Lung (tissue), 12 donors: ENCODE measurements around the gene BIN1. TPM values are rescaled to one million over a fixed set of nuclear protein-coding genes. Genes with fewer than 3 reads are reported as not detected.
A peak's percentile ranks its signal among the peaks of the same experiment; 100 is the strongest.

Experiments used
- ATAC-seq: fragments of 200-7000 bp; cut with Tn5 transposase; one replicate; pipeline ENCODE4 v1.9.1; 2020; ENCODE audit warnings: moderate number of reproducible peaks; ENCODE audit not compliant: insufficient read depth, low FRiP score
- DNase-seq, 3 donors: peaks; one replicate each; pipeline ENCODE4 v3.0.0-alpha.2; 2013 to 2017
- H3K27ac ChIP-seq, 2 donors: one replicate each; pipeline ENCODE4 v1.5.1; 2013; ENCODE audit warnings: mild to moderate bottlenecking in 2 of 2, moderate library complexity in 2 of 2, control low read depth in 1 of 2, inconsistent platforms in 1 of 2, low read depth in 1 of 2, low read length in 1 of 2
- H3K27me3 ChIP-seq, 3 donors: one replicate each; pipeline ENCODE4 v1.5.1; 2013; ENCODE audit warnings: low read length in 2 of 3; ENCODE audit not compliant: control insufficient read depth in 3 of 3, insufficient read depth in 3 of 3
- H3K36me3 ChIP-seq, 4 donors: one replicate each; pipeline ENCODE4 v1.5.1; 2013; ENCODE audit warnings: low read length in 4 of 4, mild to moderate bottlenecking in 1 of 4, moderate library complexity in 1 of 4; ENCODE audit not compliant: control insufficient read depth in 4 of 4, insufficient read depth in 4 of 4
- H3K4me1 ChIP-seq, 5 donors: one replicate each; pipeline ENCODE4 v1.5.1; 2013; ENCODE audit warnings: low read length in 5 of 5, mild to moderate bottlenecking in 2 of 5, moderate library complexity in 1 of 5; ENCODE audit not compliant: control insufficient read depth in 5 of 5, insufficient read depth in 5 of 5
- H3K4me3 ChIP-seq: one replicate; pipeline ENCODE4 v1.5.1; 2013; ENCODE audit warnings: mild to moderate bottlenecking, control low read depth, moderate library complexity
- H3K9ac ChIP-seq, 2 donors: one replicate each; pipeline ENCODE4 v1.5.1; 2013; ENCODE audit warnings: low read length in 2 of 2, control low read depth in 1 of 2; ENCODE audit not compliant: insufficient read depth in 1 of 2
- H3K9me3 ChIP-seq, 4 donors: one replicate each; pipeline ENCODE4 v1.5.1; 2013; ENCODE audit warnings: low read length in 3 of 4, mild to moderate bottlenecking in 1 of 4, moderate library complexity in 1 of 4; ENCODE audit not compliant: control insufficient read depth in 4 of 4, insufficient read depth in 3 of 4
- WGBS, 2 donors: extraction: QIAGEN DNeasy Blood & Tissue Kit; methylation state at CpG; one replicate each; pipeline ENCODE4 v1.1.7; 2013; 5-methylcytosine and 5-hydroxymethylcytosine counted together
- polyA plus RNA-seq, 2 donors: library from polyadenylated mRNA; stranded (reverse); fragments of 200-250 nt; gene quantifications; one replicate each; pipeline ENCODE4 v1.2.1, GENCODE V29; 2013
- total RNA-seq, 2 donors: library from RNA; depleted of rRNA in 1 of 2; stranded (reverse); fragments of >200 nt in 1 of 2; gene quantifications; one replicate each; pipeline ENCODE4 v1.2.1, GENCODE V29; 2014 to 2021
- TF ChIP-seq, protein P1 (sequence below): IDR thresholded peaks from 2 replicates; pipeline ENCODE4 v1.5.1; 2012; ENCODE audit warnings: mild to moderate bottlenecking; ENCODE audit errors: control extremely low read depth, extremely low read depth
- donor health status: control.
- donor health status: control.
- donor health status: Bipolar disorder and iron deficiency.
- donor health status: healthy.
- donor health status: DM: yes; HTN: yes; CAD: no.

Gene BIN1
- total and polyA plus RNA-seq, 4 donors = 28.8 to 41.7 (median 36.2) TPM

DNA sequence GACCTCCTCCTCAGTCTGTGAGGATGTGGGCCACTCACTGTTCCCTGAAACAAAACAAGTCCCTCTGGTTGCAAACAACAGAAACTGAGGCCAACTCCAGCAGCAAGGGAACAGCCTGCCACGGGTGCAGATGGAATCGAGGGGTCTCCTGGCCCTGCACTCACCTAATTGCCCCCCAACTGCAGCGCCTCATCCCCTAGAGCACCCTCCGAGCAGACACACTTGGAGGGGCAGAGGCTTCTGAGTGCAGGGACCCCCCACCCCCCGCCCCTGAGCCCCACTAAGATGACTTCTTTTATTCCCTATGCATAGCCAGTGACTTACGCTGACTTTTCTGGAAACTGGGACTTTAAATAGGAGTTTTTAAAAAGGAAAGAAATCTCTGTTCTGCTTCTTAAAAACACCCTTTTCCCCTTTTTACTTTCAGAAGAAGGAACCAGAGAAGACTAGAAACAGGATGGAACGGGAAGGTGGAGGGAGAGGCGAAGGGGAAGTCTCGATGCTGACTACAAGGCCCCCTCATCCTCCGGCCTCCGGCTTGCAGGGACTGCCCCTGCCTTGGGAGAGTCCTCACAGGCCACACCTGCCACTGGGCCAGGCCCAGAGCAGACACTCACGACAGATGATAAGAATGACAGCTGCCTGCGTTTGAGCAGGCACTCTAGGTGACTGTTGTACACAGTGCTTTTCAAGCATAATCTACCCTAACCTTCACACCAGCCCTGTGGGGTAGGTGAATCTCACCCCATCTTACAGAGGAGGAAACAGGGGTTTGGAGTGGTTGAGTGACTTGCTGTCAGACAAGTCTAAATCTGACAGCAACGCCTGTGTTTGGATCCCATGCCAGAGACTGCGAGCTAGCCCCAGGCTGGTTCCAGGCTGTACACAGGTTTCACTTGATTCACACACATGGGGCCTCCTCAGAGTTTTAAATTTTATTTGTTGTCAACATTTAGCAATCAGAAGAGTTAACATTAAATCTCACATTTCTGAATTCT lies 28.2 kb upstream of the BIN1 start:
- Histone ChIP-seq H3K9me3 (no peaks in the 10 kb centered on the region), H3K9ac (no peak overlapping the region), H3K27me3 (no peaks in the 10 kb centered on the region), H3K4me1 (peaks cover 0 to 2% (median 0%) of the 10 kb centered on the region in 5 donors), H3K4me3 (no peak overlapping the region), H3K36me3 (no peaks in the 10 kb centered on the region), H3K27ac (no peak overlapping the region)
- TF ChIP-seq, protein P1, sequence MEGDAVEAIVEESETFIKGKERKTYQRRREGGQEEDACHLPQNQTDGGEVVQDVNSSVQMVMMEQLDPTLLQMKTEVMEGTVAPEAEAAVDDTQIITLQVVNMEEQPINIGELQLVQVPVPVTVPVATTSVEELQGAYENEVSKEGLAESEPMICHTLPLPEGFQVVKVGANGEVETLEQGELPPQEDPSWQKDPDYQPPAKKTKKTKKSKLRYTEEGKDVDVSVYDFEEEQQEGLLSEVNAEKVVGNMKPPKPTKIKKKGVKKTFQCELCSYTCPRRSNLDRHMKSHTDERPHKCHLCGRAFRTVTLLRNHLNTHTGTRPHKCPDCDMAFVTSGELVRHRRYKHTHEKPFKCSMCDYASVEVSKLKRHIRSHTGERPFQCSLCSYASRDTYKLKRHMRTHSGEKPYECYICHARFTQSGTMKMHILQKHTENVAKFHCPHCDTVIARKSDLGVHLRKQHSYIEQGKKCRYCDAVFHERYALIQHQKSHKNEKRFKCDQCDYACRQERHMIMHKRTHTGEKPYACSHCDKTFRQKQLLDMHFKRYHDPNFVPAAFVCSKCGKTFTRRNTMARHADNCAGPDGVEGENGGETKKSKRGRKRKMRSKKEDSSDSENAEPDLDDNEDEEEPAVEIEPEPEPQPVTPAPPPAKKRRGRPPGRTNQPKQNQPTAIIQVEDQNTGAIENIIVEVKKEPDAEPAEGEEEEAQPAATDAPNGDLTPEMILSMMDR = no peak
- ATAC-seq = peak; percentile 12
- WGBS, 2 donors = 56 to 68% methylated on average over 15 of the region's 15 CpGs
- no peak for DNase-seq

DNA sequence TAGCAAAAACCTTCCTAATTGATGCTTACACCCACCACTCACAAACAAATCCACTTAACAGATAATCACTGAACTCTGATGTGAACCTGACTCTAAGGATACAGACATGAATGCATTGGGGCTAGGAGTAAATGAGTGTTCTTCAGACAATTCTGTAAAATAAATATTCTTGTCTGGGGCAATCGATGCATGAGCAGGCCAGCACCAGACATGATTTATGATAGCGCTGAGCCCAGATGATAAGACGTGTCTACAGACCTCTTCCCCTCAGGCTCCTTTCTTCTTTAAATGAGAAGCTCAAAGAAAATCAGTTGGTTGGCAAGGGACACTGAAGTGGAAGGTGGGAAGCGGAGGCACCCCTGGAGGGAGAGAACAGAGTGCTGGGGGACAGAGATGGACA lies 27.3 kb upstream of the BIN1 start:
- ATAC-seq = no peak
- H3K4me1 ChIP-seq = peaks cover 0 to 2% (median 0%) of the 10 kb centered on the region in 5 donors
- no peaks in the 10 kb centered on the region for H3K9me3 ChIP-seq
- H3K27me3 ChIP-seq = no peaks in the 10 kb centered on the region
- no peak for DNase-seq
- H3K9ac ChIP-seq = no peak overlapping the region
- H3K36me3 ChIP-seq = no peaks in the 10 kb centered on the region
- WGBS, 2 donors = 80 to 82% methylated on average over 4 of the region's 4 CpGs
- H3K4me3 ChIP-seq = no peak overlapping the region
- H3K27ac ChIP-seq = no peak overlapping the region
- TF ChIP-seq, protein P1 = no peak

DNA sequence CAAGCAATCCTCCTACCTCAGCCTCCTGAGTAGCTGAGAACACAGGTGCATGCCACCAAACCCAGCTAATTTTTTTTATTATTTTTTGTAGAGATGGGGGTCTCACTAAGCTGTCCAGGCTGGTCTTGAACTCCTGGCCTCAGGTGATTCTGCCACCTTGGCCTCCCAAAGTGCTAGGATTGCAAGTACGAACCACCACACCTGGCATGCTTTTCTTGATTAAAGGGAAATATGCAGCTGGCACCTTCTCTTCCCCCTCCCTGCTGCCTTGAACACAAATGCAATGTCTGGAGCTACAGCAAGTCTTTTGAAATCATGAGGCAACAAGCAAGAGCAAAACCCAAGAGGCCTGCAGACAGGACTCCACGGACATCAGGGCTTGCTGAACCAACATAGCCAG lies 26.8 kb upstream of the BIN1 start:
- no peak overlapping the region for H3K27ac ChIP-seq
- WGBS, 2 donors = 92 to 98% methylated on average over 2 of the region's 2 CpGs
- H3K9ac ChIP-seq = no peak overlapping the region
- ATAC-seq (no peak), DNase-seq (no peak)
- no peak overlapping the region for H3K4me3 ChIP-seq
- no peaks in the 10 kb centered on the region for H3K9me3 ChIP-seq
- H3K27me3 ChIP-seq = no peaks in the 10 kb centered on the region
- no peaks in the 10 kb centered on the region for H3K36me3 ChIP-seq
- TF ChIP-seq, protein P1 = no peak
- H3K4me1 ChIP-seq = peaks cover 0 to 2% (median 0%) of the 10 kb centered on the region in 5 donors
